ENCODE measurements around the gene TMPRSS9. TPM values are rescaled to one million over a fixed set of nuclear protein-coding genes. Genes with fewer than 3 reads are reported as not detected.

TMPRSS9 gene
- total RNA-seq, 1 experiment from 2014 or later: 0.23 TPM

DNA sequence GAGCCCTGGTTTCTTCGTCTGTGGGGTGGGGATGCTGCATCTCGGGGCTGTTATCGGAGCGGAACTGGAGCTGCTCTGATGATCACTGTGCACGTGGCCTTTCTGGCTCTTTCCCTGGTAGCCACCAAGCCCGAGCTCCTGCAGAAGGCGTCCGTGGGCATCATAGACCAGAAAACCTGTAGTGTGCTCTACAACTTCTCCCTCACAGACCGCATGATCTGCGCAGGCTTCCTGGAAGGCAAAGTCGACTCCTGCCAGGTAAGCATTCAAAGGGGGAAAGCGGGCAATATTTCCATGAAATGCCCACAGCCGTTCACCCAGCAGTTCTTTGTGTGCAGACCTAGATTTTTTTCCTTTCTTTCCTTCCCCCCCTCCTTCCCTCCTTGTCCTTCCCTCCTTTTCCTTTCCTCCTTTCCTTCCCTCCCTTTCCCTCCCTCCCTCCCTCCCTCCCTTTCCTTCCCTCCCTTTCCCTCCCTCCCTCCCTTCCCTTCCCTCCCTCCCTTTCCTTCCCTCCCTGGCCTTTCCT, 57.9 kb downstream of the TMPRSS9 start:
- H3K27ac ChIP-seq (ENCODE audit: low read length): no peak overlapping the region
- ChIA-PET CTCF (no interaction called here), POLR2A (no interaction called here)
- no peak for ATAC-seq
- no peak for TF ChIP-seq POLR2AphosphoS5 (IDR thresholded peaks at IDR 0.05; ENCODE audit: low read depth, low read length)
- intact Hi-C loops (cut with micrococcal nuclease; ENCODE audit: unreplicated experiment): no loop called here
- no peaks in the 10 kb centered on the region for H3K9me3 ChIP-seq (ENCODE audit: control insufficient read depth, insufficient read depth, low read depth, low read length)
- in situ Hi-C loops (cut with HindIII; ENCODE audit: low pct_unique_long_range_greater_than_20kb, low sequenced_read_pairs): no loop called here
- DNase-seq (ENCODE audit: low read depth, low spot score): no peak
- no TSS peak for BruUV-seq (replicated peaks)
- H3K4me3 ChIP-seq (ENCODE audit: low read depth in 2 of 2, low read length in 2 of 2): no peak overlapping the region
- H3K36me3 ChIP-seq (ENCODE audit: control insufficient read depth, insufficient read depth, low read length): no peaks in the 10 kb centered on the region
- H3K27me3 ChIP-seq (ENCODE audit: control insufficient read depth, insufficient read depth, low read length): no peaks in the 10 kb centered on the region
- no peaks in the 10 kb centered on the region for H3K4me1 ChIP-seq (ENCODE audit: control insufficient read depth, insufficient read depth, low read length)

DNA sequence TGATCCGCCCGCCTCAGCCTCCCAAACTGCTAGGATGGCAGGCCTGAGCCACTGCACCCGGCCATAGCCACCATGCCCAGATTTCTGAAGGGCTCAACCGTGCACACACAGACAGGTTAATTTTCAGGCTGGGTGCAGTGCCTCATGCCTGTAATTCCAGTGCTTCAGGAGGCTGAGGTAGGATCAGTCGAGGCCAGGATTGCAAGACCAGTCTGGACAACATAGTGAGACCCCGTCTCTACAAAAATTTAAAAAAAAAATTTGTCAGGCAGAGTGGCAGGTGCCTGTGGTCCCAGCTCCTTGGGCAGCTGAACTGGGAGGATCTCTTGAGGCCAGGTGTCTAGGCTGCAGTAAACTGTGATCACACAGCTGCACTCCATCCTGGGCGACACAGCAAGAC, 59.7 kb downstream of the TMPRSS9 start:
- Histone ChIP-seq H3K9me3 (ENCODE audit: control insufficient read depth, insufficient read depth, low read depth, low read length) (no peaks in the 10 kb centered on the region), H3K27ac (ENCODE audit: low read length) (no peak overlapping the region), H3K4me1 (ENCODE audit: control insufficient read depth, insufficient read depth, low read length) (no peaks in the 10 kb centered on the region), H3K4me3 (ENCODE audit: low read depth in 2 of 2, low read length in 2 of 2) (no peak overlapping the region), H3K36me3 (ENCODE audit: control insufficient read depth, insufficient read depth, low read length) (no peaks in the 10 kb centered on the region), H3K27me3 (ENCODE audit: control insufficient read depth, insufficient read depth, low read length) (no peaks in the 10 kb centered on the region)
- POLR2A ChIA-PET: no interaction called here
- CTCF ChIA-PET: no interaction called here
- TF ChIP-seq SIN3A (IDR thresholded peaks at IDR 0.05; ENCODE audit: borderline replicate concordance, insufficient read depth, low read depth, low read length) (no peak), POLR2AphosphoS5 (IDR thresholded peaks at IDR 0.05; ENCODE audit: low read depth, low read length) (no peak), TCF7L2 (IDR thresholded peaks at IDR 0.05; ENCODE audit: low read depth, low read length) (no peak)
- TF ChIP-seq, protein P1, sequence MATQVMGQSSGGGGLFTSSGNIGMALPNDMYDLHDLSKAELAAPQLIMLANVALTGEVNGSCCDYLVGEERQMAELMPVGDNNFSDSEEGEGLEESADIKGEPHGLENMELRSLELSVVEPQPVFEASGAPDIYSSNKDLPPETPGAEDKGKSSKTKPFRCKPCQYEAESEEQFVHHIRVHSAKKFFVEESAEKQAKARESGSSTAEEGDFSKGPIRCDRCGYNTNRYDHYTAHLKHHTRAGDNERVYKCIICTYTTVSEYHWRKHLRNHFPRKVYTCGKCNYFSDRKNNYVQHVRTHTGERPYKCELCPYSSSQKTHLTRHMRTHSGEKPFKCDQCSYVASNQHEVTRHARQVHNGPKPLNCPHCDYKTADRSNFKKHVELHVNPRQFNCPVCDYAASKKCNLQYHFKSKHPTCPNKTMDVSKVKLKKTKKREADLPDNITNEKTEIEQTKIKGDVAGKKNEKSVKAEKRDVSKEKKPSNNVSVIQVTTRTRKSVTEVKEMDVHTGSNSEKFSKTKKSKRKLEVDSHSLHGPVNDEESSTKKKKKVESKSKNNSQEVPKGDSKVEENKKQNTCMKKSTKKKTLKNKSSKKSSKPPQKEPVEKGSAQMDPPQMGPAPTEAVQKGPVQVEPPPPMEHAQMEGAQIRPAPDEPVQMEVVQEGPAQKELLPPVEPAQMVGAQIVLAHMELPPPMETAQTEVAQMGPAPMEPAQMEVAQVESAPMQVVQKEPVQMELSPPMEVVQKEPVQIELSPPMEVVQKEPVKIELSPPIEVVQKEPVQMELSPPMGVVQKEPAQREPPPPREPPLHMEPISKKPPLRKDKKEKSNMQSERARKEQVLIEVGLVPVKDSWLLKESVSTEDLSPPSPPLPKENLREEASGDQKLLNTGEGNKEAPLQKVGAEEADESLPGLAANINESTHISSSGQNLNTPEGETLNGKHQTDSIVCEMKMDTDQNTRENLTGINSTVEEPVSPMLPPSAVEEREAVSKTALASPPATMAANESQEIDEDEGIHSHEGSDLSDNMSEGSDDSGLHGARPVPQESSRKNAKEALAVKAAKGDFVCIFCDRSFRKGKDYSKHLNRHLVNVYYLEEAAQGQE (IDR thresholded peaks at IDR 0.05; ENCODE audit: insufficient read depth in 1 of 2, low read depth in 2 of 2, low read length in 1 of 2): no peak
- TF ChIP-seq, protein P2, sequence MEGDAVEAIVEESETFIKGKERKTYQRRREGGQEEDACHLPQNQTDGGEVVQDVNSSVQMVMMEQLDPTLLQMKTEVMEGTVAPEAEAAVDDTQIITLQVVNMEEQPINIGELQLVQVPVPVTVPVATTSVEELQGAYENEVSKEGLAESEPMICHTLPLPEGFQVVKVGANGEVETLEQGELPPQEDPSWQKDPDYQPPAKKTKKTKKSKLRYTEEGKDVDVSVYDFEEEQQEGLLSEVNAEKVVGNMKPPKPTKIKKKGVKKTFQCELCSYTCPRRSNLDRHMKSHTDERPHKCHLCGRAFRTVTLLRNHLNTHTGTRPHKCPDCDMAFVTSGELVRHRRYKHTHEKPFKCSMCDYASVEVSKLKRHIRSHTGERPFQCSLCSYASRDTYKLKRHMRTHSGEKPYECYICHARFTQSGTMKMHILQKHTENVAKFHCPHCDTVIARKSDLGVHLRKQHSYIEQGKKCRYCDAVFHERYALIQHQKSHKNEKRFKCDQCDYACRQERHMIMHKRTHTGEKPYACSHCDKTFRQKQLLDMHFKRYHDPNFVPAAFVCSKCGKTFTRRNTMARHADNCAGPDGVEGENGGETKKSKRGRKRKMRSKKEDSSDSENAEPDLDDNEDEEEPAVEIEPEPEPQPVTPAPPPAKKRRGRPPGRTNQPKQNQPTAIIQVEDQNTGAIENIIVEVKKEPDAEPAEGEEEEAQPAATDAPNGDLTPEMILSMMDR (IDR thresholded peaks at IDR 0.05): no peak
- in situ Hi-C loops (cut with HindIII; ENCODE audit: low pct_unique_long_range_greater_than_20kb, low sequenced_read_pairs) (no loop called here), intact Hi-C loops (cut with micrococcal nuclease; ENCODE audit: unreplicated experiment) (no loop called here)
- DNase-seq (ENCODE audit: low read depth, low spot score) (no peak), ATAC-seq (no peak)
- no TSS peak for BruUV-seq (replicated peaks)

DNA sequence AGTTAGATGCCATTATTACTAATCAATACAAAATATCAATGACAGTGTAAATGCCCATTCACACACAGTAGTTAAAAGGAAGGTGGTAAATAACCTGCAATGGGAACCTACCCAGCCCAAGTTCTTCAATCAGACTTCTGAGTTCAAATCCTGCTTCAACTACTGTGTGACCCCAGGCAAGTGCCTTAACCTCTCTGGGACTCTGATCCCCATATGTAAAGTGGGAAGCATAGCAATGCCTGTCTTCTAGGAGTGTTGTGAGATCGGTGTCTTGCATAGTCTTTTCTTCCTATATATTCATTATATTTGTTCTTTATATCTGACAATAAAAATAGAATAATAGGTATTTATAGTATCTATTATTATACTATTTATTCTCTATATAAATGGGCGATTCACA, 60.4 kb downstream of the TMPRSS9 start:
- Histone ChIP-seq H3K36me3 (ENCODE audit: control insufficient read depth, insufficient read depth, low read length) (no peaks in the 10 kb centered on the region), H3K9me3 (ENCODE audit: control insufficient read depth, insufficient read depth, low read depth, low read length) (no peaks in the 10 kb centered on the region), H3K27ac (ENCODE audit: low read length) (no peak overlapping the region), H3K27me3 (ENCODE audit: control insufficient read depth, insufficient read depth, low read length) (no peaks in the 10 kb centered on the region), H3K4me3 (ENCODE audit: low read depth in 2 of 2, low read length in 2 of 2) (no peak overlapping the region), H3K4me1 (ENCODE audit: control insufficient read depth, insufficient read depth, low read length) (no peaks in the 10 kb centered on the region)
- CTCF ChIA-PET: no interaction called here
- no peak for ATAC-seq
- POLR2A ChIA-PET: no interaction called here
- no TSS peak for BruUV-seq (replicated peaks)
- in situ Hi-C loops (cut with HindIII; ENCODE audit: low pct_unique_long_range_greater_than_20kb, low sequenced_read_pairs) (no loop called here), intact Hi-C loops (cut with micrococcal nuclease; ENCODE audit: unreplicated experiment) (no loop called here)
- TF ChIP-seq, protein P1 (IDR thresholded peaks at IDR 0.05; ENCODE audit: insufficient read depth in 1 of 2, low read depth in 2 of 2, low read length in 1 of 2): no peak
- no peak for DNase-seq (ENCODE audit: low read depth, low spot score)
